Measurements from ENCODE around the gene MDFIC. TPM values are rescaled to one million over a fixed set of nuclear protein-coding genes. Genes with fewer than 3 reads are reported as not detected.

The MDFIC gene
- total RNA-seq, 3 donors from 2014 or later (not counting 1 experiment from before 2014, with no cell fraction given), result 19.1 to 24.0 (median 21.8) TPM

DNA sequence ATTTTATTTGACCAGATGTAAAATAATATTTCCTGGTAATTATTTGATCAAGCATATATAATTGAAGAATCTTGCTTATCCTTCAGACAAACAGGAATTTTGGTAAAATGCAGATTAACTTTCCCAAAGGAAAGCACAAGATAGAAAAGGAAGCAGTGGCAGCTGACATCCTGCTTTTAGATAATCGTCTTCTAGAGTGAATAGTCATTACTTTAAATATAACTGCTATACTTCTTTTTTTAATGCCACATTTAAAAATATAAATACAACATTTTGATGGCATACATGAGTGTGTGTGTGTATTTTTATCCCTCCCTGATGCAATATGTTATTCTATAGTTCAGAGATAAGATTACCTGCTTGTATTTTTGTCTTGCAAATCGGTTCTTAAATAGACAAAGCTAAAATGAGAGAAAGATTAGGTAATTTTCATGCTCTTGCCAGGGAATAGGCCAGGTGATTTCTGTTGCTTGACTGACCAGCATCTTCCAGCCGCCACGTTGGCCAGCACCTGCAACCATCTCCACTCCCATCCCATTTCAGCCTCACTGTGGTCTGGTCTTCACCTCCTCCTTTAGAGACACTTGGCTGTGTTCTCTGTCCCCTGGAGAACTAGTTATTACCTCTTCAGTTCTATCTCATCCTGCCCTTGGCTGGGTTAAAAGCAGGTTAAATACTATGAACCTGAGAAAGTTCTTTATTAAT lies 58.1 kb downstream of the MDFIC start:
- no peak for DNase-seq
- no peak overlapping the region for H3K27ac ChIP-seq (ENCODE audit: low read length)
- ATAC-seq, result no peak
- peaks cover 3% of the 10 kb centered on the region for H3K4me1 ChIP-seq (ENCODE audit: control insufficient read depth, insufficient read depth, low read length)
- peaks cover 28 to 34% of the 10 kb centered on the region in 2 donors for H3K4me1 Mint-ChIP-seq
- no peak overlapping the region for H3K4me3 ChIP-seq (ENCODE audit: low read length)
- TF ChIP-seq, protein P1, sequence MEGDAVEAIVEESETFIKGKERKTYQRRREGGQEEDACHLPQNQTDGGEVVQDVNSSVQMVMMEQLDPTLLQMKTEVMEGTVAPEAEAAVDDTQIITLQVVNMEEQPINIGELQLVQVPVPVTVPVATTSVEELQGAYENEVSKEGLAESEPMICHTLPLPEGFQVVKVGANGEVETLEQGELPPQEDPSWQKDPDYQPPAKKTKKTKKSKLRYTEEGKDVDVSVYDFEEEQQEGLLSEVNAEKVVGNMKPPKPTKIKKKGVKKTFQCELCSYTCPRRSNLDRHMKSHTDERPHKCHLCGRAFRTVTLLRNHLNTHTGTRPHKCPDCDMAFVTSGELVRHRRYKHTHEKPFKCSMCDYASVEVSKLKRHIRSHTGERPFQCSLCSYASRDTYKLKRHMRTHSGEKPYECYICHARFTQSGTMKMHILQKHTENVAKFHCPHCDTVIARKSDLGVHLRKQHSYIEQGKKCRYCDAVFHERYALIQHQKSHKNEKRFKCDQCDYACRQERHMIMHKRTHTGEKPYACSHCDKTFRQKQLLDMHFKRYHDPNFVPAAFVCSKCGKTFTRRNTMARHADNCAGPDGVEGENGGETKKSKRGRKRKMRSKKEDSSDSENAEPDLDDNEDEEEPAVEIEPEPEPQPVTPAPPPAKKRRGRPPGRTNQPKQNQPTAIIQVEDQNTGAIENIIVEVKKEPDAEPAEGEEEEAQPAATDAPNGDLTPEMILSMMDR (IDR thresholded peaks at IDR 0.05), result no peak
- intact Hi-C loops (cut with micrococcal nuclease), result no loop called here
- H3K27ac Mint-ChIP-seq, result peak overlapping the region; percentile 13 to 65
- H3K9me3 Mint-ChIP-seq, result no peaks in the 10 kb centered on the region
- no peaks in the 10 kb centered on the region for H3K27me3 Mint-ChIP-seq (ENCODE audit: low read depth in 2 of 2)
- peaks cover 13% of the 10 kb centered on the region for H3K36me3 ChIP-seq (ENCODE audit: control insufficient read depth, insufficient read depth, low read length)
- no peaks in the 10 kb centered on the region for H3K9me3 ChIP-seq (ENCODE audit: control insufficient read depth, insufficient read depth, low read length)
- H3K36me3 Mint-ChIP-seq, result no peaks in the 10 kb centered on the region
- H3K27me3 ChIP-seq (ENCODE audit: control insufficient read depth, insufficient read depth, low read length), result no peaks in the 10 kb centered on the region
- 81% methylated on average over 3 of the region's 4 CpGs for WGBS (ENCODE audit: insufficient coverage)
- no peak overlapping the region for H3K4me3 Mint-ChIP-seq

DNA sequence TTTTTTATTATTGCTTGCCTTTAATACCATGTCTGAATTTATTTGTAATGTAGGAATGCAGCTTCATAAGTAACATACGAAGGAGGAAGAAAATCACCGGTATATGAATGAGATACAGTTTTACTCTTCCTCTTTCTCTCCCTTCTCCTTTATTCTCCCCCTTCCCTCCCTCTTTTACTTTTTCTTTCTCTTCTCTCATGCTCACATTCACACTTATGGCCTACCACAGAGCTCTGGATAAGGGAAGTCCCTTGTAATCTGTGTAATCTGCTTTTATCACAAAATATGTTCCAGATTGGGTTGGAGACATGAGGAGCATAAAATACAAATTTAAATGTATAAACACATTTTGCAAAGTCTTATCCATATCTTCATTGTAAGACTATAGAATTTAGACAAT lies 59.4 kb downstream of the MDFIC start:
- peak overlapping the region; percentile 63 for H3K4me3 Mint-ChIP-seq
- no peaks in the 10 kb centered on the region for H3K9me3 Mint-ChIP-seq
- ATAC-seq, result peak in 2 of 3 donors; percentile 24 to 41
- H3K36me3 Mint-ChIP-seq, result no peaks in the 10 kb centered on the region
- intact Hi-C loops (cut with micrococcal nuclease), result no loop called here
- H3K27me3 Mint-ChIP-seq (ENCODE audit: low read depth in 2 of 2), result no peaks in the 10 kb centered on the region
- Histone ChIP-seq H3K27ac (ENCODE audit: low read length) (no peak overlapping the region), H3K4me1 (ENCODE audit: control insufficient read depth, insufficient read depth, low read length) (peaks cover 3% of the 10 kb centered on the region), H3K4me3 (ENCODE audit: low read length) (no peak overlapping the region), H3K9me3 (ENCODE audit: control insufficient read depth, insufficient read depth, low read length) (no peaks in the 10 kb centered on the region), H3K36me3 (ENCODE audit: control insufficient read depth, insufficient read depth, low read length) (peaks cover 13% of the 10 kb centered on the region), H3K27me3 (ENCODE audit: control insufficient read depth, insufficient read depth, low read length) (no peaks in the 10 kb centered on the region)
- H3K4me1 Mint-ChIP-seq, result peaks cover 30 to 34% of the 10 kb centered on the region in 2 donors
- DNase-seq, result no peak
- WGBS (ENCODE audit: insufficient coverage), result no CpG with 5 or more reads among the region's 2 CpGs
- TF ChIP-seq, protein P1 (IDR thresholded peaks at IDR 0.05), result no peak
- peak overlapping the region; percentile 60 to 80 for H3K27ac Mint-ChIP-seq

DNA sequence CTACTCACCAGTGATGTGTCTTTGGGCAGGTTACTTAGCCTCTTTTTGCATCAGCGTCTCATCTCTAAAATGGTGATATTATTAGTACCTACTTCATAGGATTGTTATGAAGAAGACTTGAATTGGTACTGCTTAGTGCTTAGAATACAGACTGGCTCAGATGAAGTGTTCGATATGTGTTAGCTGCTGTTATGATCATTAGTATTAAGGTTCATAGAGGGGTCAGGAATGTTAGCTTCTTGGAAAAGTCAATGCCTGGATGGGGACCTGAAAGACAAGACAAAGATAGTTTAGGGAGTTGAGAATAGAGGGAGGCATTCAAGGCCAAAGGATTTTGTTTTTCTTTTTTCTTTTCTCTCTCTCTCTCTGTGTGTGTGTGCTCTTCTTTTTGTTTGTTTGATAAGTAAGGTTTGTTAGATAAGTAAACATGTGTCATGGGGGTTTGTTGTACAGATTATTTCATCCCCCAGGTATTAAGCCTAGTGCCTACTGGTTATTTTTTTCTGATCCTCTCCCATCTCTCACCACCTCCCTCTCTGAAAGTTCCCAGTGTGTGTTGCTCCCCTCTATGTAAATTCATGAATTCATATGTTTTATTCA lies 63.3 kb downstream of the MDFIC start:
- Mint-ChIP-seq H3K27ac (no peak overlapping the region), H3K9me3 (no peaks in the 10 kb centered on the region), H3K27me3 (ENCODE audit: low read depth in 2 of 2) (no peaks in the 10 kb centered on the region), H3K36me3 (no peaks in the 10 kb centered on the region), H3K4me1 (peaks cover 31 to 33% of the 10 kb centered on the region in 2 donors), H3K4me3 (no peak overlapping the region)
- Histone ChIP-seq H3K27me3 (ENCODE audit: control insufficient read depth, insufficient read depth, low read length) (no peaks in the 10 kb centered on the region), H3K36me3 (ENCODE audit: control insufficient read depth, insufficient read depth, low read length) (peaks cover 10% of the 10 kb centered on the region), H3K4me3 (ENCODE audit: low read length) (no peak overlapping the region), H3K9me3 (ENCODE audit: control insufficient read depth, insufficient read depth, low read length) (no peaks in the 10 kb centered on the region), H3K4me1 (ENCODE audit: control insufficient read depth, insufficient read depth, low read length) (peaks cover 3% of the 10 kb centered on the region), H3K27ac (ENCODE audit: low read length) (no peak overlapping the region)
- 100% methylated on average over 2 of the region's 2 CpGs for WGBS (ENCODE audit: insufficient coverage)
- TF ChIP-seq, protein P1 (IDR thresholded peaks at IDR 0.05), result no peak
- ATAC-seq, result no peak
- intact Hi-C loops (cut with micrococcal nuclease), result no loop called here
- DNase-seq, result no peak

Measured in natural killer cell (primary cell).